ENCODE results near the gene SBK3. TPM values are rescaled to one million over a fixed set of nuclear protein-coding genes. Genes with fewer than 3 reads are reported as not detected.

The SBK3 gene
- total and polyA plus RNA-seq, 10 of the 15 experiments (the other 5 are each of a cell fraction or from before 2014, with no cell fraction given), result not detected

- ChIA-PET CTCF (interaction anchor here (0.5 to 5.9 kb wide), 10 partner anchors 12 to 224 kb away, joined by 3 to 45 read pairs (median 6); partner anchors contain the start of genes ZNF784 and ZNF865), SMC1A (ENCODE audit: uncharacterized antibody, unreplicated experiment) (interaction anchor here (0.6 to 1.9 kb wide), 7 partner anchors 12 to 116 kb away, joined by 3 to 21 read pairs (median 4); partner anchors contain the start of genes ZNF784 and ZNF865), POLR2A (interaction anchor here (1.0 kb wide), 1 partner anchor 89 kb away, joined by 6 read pairs; the partner anchor contains the start of gene ZNF865), RAD21 (ENCODE audit: unreplicated experiment) (interaction anchor here (0.9 to 1.2 kb wide), 6 partner anchors 30 to 115 kb away, joined by 3 to 20 read pairs (median 3); partner anchors contain the start of genes ISOC2 and ZNF865)
- DNase-seq (ENCODE audit: low read depth, low spot score), result peak; percentile 66
- in situ Hi-C loops (cut with MboI) (loop anchor here (5.0 to 10.0 kb wide), 2 partner anchors 115 to 298 kb away; no protein-coding TSS in a partner anchor), intact Hi-C loops (cut with micrococcal nuclease; ENCODE audit: unreplicated experiment) (loop anchor here (1.0 kb wide), 2 partner anchors 89 to 114 kb away; no protein-coding TSS in a partner anchor)
- Histone ChIP-seq H3K27ac (ENCODE audit: control insufficient read depth, insufficient read depth) (peak overlapping the region; percentile 62), H3K9ac (ENCODE audit: control insufficient read depth, insufficient read depth, low read length) (peak overlapping the region; percentile 53; the same call in 1 of the 2 replicates), H3K4me2 (ENCODE audit: control insufficient read depth, insufficient read depth) (peak overlapping the region; percentile 98), H3K9me3 (replicated peaks; ENCODE audit: control insufficient read depth, insufficient read depth, low read length) (no peaks in the 10 kb centered on the region), H4K20me1 (ENCODE audit: control insufficient read depth, insufficient read depth) (no peaks in the 10 kb centered on the region), H3K27me3 (replicated peaks in 1 of 2; ENCODE audit: control insufficient read depth in 2 of 2, insufficient read depth in 2 of 2, low read length in 1 of 2) (no peaks in the 10 kb centered on the region), H2AFZ (ENCODE audit: control insufficient read depth, low read depth, low read length) (peak overlapping the region; percentile 69), H3K4me1 (ENCODE audit: control insufficient read depth, insufficient read depth, low read length) (0 out of 2 replicates have a peak, but pooled peaks cover 4% of the 10 kb centered on the region), H3K79me2 (ENCODE audit: control insufficient read depth, insufficient read depth, low read length) (no peaks in the 10 kb centered on the region), H3K36me3 (ENCODE audit: control insufficient read depth in 2 of 2, insufficient read depth in 2 of 2, low read length in 1 of 2) (no peaks in the 10 kb centered on the region), H3K4me3 (peak overlapping the region; percentile 66; the same call in 1 of the 2 replicates)
- peak; percentile 100 for ATAC-seq
- WGBS (ENCODE audit: insufficient coverage, insufficient replicate concordance, low lambda C conversion rate, missing lambda C conversion rate), result 14% methylated on average over 38 of the region's 61 CpGs
- FAIRE-seq, result peak; percentile 96
- BruUV-seq (replicated peaks), result no TSS peak
- TF ChIP-seq NFYB (IDR thresholded peaks at IDR 0.05; ENCODE audit: insufficient read depth, low read depth, low read length) (peak; percentile 96), PRDM15 (CRISPR knock-in tag; IDR thresholded peaks at IDR 0.05) (no peak), DPF2 (IDR thresholded peaks at IDR 0.05) (0 out of 2 replicates have a peak, but pooled peaks have one; percentile 24), CBX5 (IDR thresholded peaks at IDR 0.05; ENCODE audit: low read depth) (no peak), IRF4 (IDR thresholded peaks at IDR 0.05; ENCODE audit: low read depth, low read length) (no peak), ESRRA (IDR thresholded peaks at IDR 0.05; ENCODE audit: low read length) (no peak), CBX3 (IDR thresholded peaks at IDR 0.05; ENCODE audit: borderline replicate concordance, low read depth) (no peak), BMI1 (IDR thresholded peaks at IDR 0.05; ENCODE audit: borderline replicate concordance) (no peak), NKRF (conservative IDR thresholded peaks at IDR 0.05) (no peak), MTA3 (IDR thresholded peaks at IDR 0.05; ENCODE audit: borderline replicate concordance, low read length) (no peak), KDM1A (IDR thresholded peaks at IDR 0.05; ENCODE audit: borderline replicate concordance) (no peak), TCF7 (IDR thresholded peaks at IDR 0.05; ENCODE audit: borderline replicate concordance) (no peak), ELK1 (IDR thresholded peaks at IDR 0.05; ENCODE audit: low read depth, low read length) (no peak), EGR1 (IDR thresholded peaks at IDR 0.05; ENCODE audit: borderline replicate concordance in 1 of 2, low read depth in 2 of 2, low read length in 2 of 2) (no peak), EED (IDR thresholded peaks at IDR 0.05; ENCODE audit: low read depth) (0 out of 2 replicates have a peak, but pooled peaks have one; percentile 20)
These were observed 28.3 kb downstream of the SBK3 start for GRCh38 chr19:55516878-55517620.
